Left ventricle myocardium superior (tissue), 1 donor: ENCODE results near the gene ACTA2. TPM values are rescaled to one million over a fixed set of nuclear protein-coding genes. Genes with fewer than 3 reads are reported as not detected.

Source experiments
- ATAC-seq: fragments of 200-7000 bp; cut with Tn5 transposase; one replicate; pipeline ENCODE4 v1.9.1; 2020; ENCODE audit warnings: mild to moderate bottlenecking, moderate library complexity
- DNase-seq: peaks from one replicate; pipeline ENCODE4 v3.0.0-alpha.2; 2020
- intact Hi-C: fragments of 100-400 bp; cut with micrococcal nuclease; formaldehyde crosslinking; loops from one replicate; pipeline ENCODE4 v1.11.0; 2022
- long read RNA-seq: library from polyadenylated mRNA; unstranded; transcript quantifications from one replicate; pipeline ENCODE4 v2.0.0, GENCODE V29; 2021
- total RNA-seq: library from RNA; stranded (reverse); fragmentation: NEBNext Ultra II Directional; extraction: Animal tissue kit (Norgen Biotek cat#: 25700); gene quantifications from one replicate; pipeline ENCODE4 v1.2.1, GENCODE V29; 2021
- donor health status: DM: no; HTN: yes; CAD: no; lungs with severe emphysema.

The ACTA2 gene
- 53.5 TPM for total RNA-seq
- long read RNA-seq, transcript ACTA2-201 (9 exons, 1,349 nt), result major isoform, 52 of 84 reads
- long read RNA-seq, partial matches to known transcripts, result 7 of 84 reads
- long read RNA-seq, other reads (novel, unspliced or antisense), result 25 of 84 reads

DNA sequence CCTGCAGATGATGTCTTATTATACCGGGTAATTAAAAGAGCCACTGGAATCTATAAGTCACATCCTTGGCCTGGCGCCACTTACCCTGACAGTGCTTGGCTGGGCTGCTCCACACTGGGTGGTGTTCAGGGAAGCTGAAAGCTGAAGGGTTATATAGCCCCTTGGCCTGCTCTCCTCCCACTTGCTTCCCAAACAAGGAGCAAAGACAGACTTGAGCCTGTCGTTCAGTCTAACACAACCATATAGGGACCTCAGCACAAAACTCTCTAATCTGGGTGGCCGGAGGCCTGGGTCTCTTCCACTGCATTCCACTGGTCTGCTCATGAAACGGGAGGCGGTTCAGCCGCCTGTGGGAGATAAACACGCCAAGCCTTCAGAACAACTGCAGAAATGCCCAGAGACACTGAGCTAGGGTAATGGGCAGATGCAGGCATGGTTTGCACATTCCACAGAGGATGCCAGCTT, at the start of gene ACTA2:
Gene ACTA2 (minus strand): TSS at position 127 of the 465 bp plus-strand sequence. CDS start 3,843 bp downstream, outside the sequence.
- DNase-seq (peak; percentile 46), ATAC-seq (peak; percentile 37)
- intact Hi-C loops, result no loop called here

DNA sequence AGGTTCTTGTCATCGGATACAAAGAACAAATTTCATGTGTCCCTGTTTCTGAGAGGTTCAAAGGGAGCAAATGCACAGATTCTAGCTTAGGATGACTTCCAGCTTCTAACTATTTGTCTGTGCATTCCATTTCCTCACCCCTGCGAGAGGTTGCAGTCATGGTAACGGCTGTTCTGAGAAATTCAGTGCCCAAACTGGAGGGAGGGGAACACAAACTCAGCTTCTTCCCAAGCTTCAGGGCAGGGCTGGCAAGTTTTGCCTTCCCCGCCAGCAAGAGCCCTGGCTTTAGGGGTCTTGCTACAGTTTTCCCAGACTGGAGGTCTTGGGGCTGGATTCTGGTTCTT, 49.1 kb upstream of the ACTA2 start:
- ATAC-seq, result no peak
- DNase-seq, result no peak
- intact Hi-C loops, result loop anchor here (10.0 kb wide), 1 partner anchor 167 kb away; no protein-coding TSS in a partner anchor

DNA sequence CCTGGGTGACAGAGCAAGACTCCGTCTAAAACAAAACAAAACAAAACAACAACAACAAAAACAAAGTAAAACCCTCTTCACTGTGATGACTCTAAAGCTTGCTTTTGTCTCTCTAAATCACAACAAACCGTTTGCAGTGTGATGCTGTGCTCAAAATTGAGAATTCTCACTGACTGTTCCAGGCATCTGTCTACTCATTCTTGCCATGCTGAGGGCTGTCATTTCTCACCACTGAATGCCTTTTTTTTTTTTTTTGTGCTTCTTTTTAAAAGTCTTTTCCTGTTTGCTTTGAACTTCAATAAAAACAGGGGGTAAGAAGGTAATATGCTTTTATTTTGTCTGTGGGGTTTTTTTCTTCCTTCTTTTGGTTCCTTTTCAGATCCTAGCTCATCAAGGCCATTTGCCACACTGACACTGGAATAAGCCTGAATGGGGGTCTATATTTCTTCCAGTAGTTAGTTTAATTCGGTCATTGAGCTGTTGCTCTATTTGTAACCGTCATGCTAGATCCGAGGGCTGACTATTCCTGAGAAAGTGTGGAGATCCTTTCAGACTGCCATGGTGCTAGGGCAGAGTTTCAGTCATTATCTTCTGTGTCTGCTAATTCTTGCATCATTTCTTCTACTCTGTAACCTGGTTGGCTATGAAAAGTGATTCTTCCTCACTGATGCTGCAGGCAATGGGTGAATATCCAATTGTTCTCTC, 48.6 kb upstream of the ACTA2 start:
- ATAC-seq (peak; percentile 28), DNase-seq (no peak)
- intact Hi-C loops, result loop anchor here (10.0 kb wide), 1 partner anchor 166 kb away; no protein-coding TSS in a partner anchor

DNA sequence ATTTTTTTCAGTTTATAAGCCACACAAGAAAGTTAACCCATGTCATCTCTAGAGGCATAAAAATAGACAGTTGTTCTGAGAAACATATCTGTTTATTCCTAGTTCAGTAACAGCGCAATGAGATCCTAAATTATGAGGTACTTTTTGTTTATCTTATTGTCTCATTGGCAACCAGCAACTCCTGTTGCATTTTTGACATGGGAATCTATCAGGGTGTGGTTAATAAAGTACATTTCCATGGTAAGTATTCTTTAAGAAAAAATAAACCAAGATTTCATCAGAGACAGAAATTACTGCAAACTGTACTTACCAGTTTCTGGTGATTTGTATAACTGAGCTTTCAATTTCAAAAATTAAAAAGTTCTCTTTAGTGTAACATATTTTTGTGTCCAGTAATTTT, 47.1 kb upstream of the ACTA2 start:
- no peak for DNase-seq
- intact Hi-C loops, result loop anchor here (10.0 kb wide), 1 partner anchor 165 kb away; no protein-coding TSS in a partner anchor
- no peak for ATAC-seq

DNA sequence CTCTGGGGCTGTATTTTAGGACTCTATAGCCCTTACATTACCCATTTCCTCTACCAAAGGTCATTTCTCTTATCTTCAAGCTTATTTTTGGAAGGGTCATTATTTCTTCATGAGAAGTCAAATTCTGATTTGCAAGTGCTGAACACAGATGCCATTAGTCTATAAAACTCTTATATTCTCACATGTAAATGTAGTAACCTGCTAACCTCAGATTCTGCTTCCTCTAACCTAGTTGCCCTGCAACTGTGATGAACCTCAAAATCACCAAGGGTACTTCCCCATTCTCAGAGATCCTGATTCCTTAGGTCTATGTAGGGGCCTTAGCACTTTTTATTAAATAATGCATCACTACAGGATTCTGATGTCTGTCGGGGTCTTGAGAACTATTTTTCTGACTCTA, 44.4 kb upstream of the ACTA2 start:
- ATAC-seq, result no peak
- intact Hi-C loops, result no loop called here
- no peak for DNase-seq

DNA sequence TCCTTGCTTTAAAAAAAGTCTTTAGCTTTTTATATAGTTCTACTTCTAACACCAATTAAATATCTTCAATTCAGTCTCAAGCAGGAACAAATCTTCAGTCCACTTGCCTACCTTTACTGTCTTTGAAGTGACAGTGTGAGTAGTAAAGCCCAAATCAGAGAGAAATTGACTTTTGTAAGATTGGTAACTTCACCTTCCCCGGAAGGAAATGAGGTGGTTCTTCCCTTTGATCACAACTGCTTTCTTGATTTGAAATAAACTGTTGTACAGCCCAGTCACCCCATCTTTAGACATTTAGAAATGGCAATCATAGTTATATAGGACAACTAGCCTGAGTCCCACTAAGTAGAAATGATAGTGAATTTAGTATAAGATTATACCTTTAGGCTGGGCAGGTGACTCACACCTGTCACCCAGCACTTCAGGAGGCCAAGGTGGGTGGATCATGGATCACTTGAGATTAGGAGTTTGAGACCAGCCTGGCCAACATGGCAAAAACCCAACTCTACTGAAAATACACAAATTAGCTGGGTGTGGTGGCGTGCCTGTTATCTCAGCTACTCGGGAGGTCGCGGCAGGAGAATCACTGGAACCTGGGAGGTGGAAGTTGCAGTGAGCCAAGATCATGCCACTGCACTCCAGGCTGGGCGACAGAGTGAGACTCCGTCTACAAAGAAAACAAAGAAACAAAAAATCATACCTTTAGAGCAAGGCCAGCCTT, 42.7 kb upstream of the ACTA2 start:
- intact Hi-C loops, result no loop called here
- ATAC-seq (no peak), DNase-seq (no peak)

DNA sequence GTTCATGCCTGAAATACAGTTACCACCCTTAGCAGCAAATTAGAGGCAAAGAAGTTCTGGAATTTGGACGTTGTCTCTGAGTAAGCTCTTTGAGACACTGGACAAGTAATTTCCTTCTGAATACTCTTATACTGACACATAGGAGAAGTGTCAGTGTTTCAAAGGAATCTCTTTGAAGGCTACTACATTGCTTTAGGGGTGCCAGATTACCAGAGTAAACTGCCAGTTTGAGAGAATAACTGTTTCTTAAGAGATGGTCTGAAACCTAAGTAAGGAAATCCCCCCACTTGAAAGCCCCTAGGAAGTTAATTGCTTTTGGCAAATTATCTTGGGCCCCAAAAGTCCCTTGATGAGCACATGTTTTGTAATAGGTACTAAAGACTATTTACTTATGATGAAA, 41.4 kb upstream of the ACTA2 start:
- intact Hi-C loops, result no loop called here

DNA sequence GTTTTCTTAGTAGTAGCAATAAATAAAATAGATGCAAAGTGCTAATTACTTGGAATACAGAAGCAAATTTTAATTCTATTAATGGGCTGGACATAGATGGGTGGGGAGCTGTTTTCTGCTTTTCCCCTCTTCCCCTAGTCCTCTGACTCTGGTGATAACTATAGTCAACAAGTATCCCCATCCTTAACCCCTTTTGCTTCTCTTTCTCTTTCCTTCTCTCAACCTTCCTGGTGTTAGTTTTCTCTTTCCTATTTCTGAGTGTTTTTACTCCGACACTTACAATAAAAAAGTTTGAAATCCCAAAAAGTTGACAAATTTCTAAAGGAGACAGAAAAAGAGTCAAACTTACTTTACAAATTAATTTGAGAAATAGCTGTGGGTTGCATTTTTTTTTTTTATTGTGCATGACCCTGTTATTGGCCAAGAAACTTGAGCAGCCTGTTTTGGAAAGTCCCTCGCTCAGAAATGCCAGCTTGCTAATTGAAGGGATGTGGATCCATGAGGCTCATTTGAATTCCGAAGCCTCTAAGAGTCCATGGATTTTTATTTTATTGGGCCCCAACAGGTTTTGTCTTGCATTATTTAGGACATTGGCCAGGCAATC, 40.5 kb upstream of the ACTA2 start:
- intact Hi-C loops, result no loop called here
- ATAC-seq (no peak), DNase-seq (no peak)

More for the DNA sequence above, 41.4 kb upstream of the ACTA2 start:
- ATAC-seq (no peak), DNase-seq (no peak)

DNA sequence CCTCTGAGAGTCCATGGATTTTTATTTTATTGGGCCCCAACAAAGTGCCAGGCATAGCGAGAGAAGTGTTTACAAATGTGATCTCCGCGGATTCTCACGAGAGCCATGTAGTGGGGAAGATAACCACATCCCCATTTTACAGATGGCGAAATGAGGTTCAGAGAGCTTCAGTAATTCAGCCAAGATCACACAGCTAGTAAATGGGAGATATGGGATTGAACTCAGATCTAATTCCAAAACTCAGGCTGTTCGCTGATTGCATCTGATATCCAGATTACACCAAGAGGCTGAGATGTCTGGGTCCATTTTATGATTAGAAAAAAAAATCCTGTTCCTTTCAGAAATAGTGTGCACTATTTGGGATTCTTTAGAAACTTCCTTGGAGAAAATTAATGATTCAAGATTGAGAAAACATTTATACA, 39.3 kb upstream of the ACTA2 start:
- DNase-seq (no peak), ATAC-seq (no peak)
- intact Hi-C loops, result no loop called here

DNA sequence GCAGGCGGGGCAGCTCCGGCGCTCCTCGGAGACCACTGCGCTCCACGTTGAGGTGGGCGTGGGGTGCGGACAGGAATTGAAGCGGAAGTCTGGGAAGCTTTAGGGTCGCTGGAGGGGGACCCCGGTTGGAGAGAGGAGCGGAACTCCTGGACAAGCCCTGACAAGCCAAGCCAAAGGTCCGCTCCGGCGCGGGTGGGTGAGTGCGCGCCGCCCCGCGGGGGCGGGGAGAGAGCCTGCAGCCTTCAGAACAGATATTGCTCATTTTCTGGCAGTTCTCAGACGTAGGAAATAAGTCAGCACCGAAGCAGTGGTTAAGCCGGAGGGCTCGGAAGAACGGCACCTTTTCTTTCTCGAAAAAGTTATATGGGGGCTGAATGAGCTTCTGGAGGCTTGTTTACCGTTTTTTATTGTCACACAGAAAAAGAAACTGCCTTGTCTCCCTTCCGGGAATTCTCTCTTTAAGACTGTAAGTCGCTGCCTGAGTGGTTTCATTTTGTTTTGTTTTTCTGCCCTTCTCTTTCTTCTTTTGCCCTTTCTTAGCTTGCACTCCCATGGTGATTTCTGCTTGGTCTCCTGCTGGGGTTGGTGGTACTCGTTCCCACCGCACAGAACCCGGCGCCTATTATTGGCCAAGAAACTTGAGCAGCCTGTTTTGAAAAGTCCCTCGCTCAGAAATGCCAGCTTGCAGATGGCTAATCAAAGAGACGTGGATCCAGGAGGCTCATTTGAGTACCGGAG, 38.8 kb upstream of the ACTA2 start:
- intact Hi-C loops, result no loop called here
- DNase-seq (peak; percentile 86), ATAC-seq (peak; percentile 88)

DNA sequence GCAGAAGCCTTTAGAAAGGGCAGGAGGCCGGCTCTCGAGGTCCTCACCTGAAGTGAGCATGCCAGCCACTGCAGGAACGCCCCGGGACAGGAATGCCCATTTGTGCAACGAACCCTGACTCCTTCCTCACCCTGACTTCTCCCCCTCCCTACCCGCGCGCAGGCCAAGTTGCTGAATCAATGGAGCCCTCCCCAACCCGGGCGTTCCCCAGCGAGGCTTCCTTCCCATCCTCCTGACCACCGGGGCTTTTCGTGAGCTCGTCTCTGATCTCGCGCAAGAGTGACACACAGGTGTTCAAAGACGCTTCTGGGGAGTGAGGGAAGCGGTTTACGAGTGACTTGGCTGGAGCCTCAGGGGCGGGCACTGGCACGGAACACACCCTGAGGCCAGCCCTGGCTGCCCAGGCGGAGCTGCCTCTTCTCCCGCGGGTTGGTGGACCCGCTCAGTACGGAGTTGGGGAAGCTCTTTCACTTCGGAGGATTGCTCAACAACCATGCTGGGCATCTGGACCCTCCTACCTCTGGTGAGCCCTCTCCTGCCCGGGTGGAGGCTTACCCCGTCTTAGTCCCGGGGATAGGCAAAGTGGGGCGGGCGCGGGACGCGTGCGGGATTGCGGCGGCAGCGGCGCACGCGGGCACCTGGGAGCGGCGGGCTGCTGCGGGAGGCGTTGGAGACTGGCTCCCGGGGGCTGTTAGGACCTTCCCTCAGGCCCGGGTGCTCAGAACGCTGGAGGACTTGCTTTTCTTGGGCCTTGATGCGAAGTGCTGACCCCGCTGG, 38.0 kb upstream of the ACTA2 start, which contains the start of gene FAS:
Gene FAS (plus strand): TSS at position 415 of the 777 bp plus-strand sequence. CDS start 79 bp downstream, at position 494.
- intact Hi-C loops, result no loop called here
- DNase-seq (peak; percentile 76), ATAC-seq (peak; percentile 80)

DNA sequence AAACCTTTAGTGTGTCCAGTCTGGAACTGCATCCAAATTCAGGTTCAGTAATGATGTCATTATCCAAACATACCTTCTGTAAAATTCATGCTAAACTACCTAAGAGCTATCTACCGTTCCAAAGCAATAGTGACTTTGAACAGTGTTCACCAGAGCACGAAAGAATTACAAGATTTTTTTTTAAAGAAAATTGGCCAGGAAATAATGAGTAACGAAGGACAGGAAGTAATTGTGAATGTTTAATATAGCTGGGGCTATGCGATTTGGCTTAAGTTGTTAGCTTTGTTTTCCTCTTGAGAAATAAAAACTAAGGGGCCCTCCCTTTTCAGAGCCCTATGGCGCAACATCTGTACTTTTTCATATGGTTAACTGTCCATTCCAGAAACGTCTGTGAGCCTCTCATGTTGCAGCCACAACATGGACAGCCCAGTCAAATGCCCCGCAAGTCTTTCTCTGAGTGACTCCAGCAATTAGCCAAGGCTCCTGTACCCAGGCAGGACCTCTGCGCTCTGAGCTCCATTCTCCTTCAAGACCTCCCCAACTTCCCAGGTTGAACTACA, 37.3 kb upstream of the ACTA2 start:
- no peak for DNase-seq

DNA sequence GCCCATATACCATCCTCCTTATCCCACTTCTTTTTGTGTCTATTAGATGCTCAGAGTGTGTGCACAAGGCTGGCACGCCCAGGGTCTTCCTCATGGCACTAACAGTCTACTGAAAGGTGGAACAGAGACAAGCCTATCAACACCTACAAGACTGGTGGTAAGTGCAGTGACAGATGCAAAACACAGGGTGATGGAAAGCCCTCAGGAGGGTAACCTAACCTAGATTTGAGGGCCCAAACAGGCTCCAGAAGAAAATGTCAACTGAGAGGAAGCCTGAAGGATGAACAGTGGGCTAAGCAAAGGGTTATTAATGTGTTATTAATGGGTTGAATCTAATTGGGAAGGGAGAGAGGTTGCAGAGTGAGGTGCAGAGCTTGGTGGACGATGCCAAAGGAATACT, 36.9 kb upstream of the ACTA2 start:
- ATAC-seq (no peak), DNase-seq (no peak)
- intact Hi-C loops, result no loop called here

More for the DNA sequence above, 37.3 kb upstream of the ACTA2 start:
- intact Hi-C loops, result no loop called here
- ATAC-seq, result peak; percentile 54

DNA sequence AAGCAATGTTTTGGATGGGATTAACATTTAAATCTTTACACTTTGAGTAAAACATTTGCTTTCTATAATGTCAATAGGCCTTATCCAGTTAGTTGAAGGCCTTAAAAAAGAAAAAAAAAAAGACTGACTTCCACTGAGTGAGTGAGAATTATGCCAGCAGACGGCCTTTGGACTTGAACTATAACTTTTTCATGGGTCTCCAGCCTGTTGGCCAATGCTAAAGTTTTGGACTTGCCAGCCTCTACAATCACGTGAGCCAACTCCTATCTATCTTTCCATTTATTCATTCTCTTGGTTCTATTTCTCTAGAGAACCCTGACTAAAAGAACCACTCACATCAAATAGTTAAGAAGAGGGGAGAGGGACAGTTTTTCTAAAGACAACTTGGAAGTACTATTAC, 35.3 kb upstream of the ACTA2 start:
- no peak for DNase-seq
- no peak for ATAC-seq
- intact Hi-C loops, result loop anchor here (2.0 kb wide), 1 partner anchor 53 kb away; no protein-coding TSS in a partner anchor

DNA sequence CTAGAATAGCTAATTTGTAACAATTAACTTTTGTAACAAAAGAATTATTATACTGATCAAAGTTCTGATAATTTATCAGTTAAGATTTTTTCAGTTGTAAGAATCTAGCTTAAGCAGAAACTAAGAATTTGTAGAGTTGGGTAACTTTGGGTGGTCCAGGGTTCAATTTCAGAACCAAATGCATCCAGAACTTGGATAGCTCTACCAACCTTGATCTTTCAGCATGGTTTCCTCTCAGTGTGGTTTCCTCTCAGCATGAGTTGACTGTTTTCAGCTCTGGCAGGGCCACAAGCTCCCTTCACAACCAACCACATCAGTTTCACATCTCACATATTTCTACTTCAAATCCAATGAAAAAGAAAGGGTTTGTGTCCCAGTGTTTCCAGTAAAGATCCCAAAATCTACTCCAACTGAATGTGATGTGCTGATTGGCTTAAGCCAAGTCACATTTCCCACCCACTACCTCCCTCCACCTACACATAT, 34.7 kb upstream of the ACTA2 start:
- intact Hi-C loops, result loop anchor here (2.0 kb wide), 1 partner anchor 52 kb away; no protein-coding TSS in a partner anchor
- DNase-seq (no peak), ATAC-seq (no peak)

DNA sequence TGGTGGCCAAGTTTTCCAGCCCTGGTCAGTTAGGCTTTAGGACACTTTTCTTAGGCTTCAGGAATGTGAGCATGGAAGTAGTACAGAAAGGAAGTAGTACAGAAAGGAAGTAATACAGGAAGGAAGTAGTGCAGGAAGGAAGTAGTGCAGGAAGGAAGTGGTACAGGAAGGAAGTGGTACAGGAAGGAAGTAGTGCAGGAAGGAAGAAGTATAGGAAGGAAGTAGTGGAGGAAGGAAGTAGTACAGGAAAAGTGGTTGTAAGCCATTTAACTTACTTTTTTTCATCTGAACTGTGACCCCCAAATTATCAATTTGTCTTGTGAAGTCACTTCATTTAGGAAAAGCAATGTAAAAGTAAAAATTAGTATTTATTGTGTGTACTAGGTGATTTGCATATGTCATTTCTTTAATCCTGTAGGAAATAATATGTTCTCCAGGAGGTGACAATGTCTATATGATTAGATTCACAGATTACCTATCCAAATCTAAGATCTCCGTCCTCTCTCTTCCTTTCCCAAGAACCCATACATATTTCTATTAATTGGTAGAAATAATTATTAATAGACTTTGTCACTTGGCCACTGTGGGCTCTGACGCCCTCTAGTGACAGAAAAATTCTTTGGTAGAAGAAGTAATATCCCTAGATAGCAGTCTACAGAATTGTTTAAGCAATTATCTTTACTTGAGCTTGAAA, 34.1 kb upstream of the ACTA2 start:
- DNase-seq (no peak), ATAC-seq (no peak)
- intact Hi-C loops, result loop anchor here (2.0 kb wide), 1 partner anchor 52 kb away; no protein-coding TSS in a partner anchor

DNA sequence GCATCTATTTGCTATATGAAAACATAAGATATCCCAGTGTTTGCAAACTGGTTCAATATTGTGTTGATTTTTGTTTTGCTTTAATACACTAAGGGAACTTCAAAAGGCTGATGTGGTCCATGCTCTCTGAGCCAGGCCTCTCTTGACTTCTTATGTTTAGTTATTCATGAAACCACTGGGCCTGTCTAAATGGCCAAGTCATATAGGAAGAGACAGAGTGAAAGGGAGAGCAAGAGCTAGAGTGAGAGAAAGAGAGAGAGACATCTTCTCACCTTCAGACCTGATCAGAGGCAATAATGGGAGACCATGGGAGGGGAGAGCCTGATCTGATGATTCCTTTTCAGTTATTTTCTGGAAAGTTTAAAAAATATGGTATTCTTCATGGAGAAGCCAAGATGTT, 32.0 kb upstream of the ACTA2 start:
- no peak for ATAC-seq
- no peak for DNase-seq
- intact Hi-C loops, result no loop called here
